H1 (cell line): ENCODE results near the gene ALDH1L2. TPM values are rescaled to one million over a fixed set of nuclear protein-coding genes. Genes with fewer than 3 reads are reported as not detected.

Experiments
- CTCF ChIA-PET: fragments of 300-600 bp; sonication (Branson Sonifier 250); formaldehyde crosslinking; loops from one replicate; lab custom pipeline; 2021; ENCODE audit not compliant: partially characterized antibody; lab: Charles Lee
- POLR2A ChIA-PET: fragments of 300-600 bp; sonication (Branson Sonifier 250); formaldehyde crosslinking; loops from one replicate; lab custom pipeline; 2021; ENCODE audit warnings: inconsistent platforms; ENCODE audit not compliant: partially characterized antibody; lab: Charles Lee
- DNase-seq, 2 experiments: peaks; one replicate each; pipeline versions ENCODE4 v3.0.0 to v3.0.0-alpha.2; 2010 to 2022; ENCODE audit warnings: low spot score in 2 of 2, low read depth in 1 of 2, mixed read lengths in 1 of 2
- FAIRE-seq: peaks from 2 replicates; lab custom pipeline; 2011; peaks lifted over from hg19 to GRCh38; lab: Jason Lieb, UNC
- H2AFZ ChIP-seq: 2 replicates; pipeline ENCODE4 v1.8.1; 2012; ENCODE audit warnings: low read length, inconsistent platforms
- H2AK5ac ChIP-seq: 2 replicates; pipeline ENCODE4 v1.6.1; 2013; ENCODE audit warnings: low read depth, low read length
- H2BK120ac ChIP-seq: replicated peaks from 2 replicates; pipeline ENCODE3; 2013; ENCODE audit warnings: low read depth, low read length, inconsistent platforms
- H2BK12ac ChIP-seq: 2 replicates; pipeline ENCODE4 v1.6.1; 2013; ENCODE audit warnings: low read depth, low read length
- H2BK15ac ChIP-seq: 2 replicates; pipeline ENCODE4 v1.6.1; 2013; ENCODE audit warnings: low read length
- H2BK20ac ChIP-seq: 2 replicates; pipeline ENCODE4 v1.6.1; 2013; ENCODE audit warnings: low read length
- H2BK5ac ChIP-seq: 2 replicates; pipeline ENCODE4 v1.6.1; 2013; ENCODE audit warnings: low read depth, low read length
- H3K14ac ChIP-seq: 2 replicates; pipeline ENCODE4 v1.6.1; 2013; ENCODE audit warnings: inconsistent platforms; ENCODE audit not compliant: insufficient read length
- H3K18ac ChIP-seq: 2 replicates; pipeline ENCODE4 v1.6.1; 2013; ENCODE audit warnings: low read length; ENCODE audit errors: extremely low read depth
- H3K23ac ChIP-seq: 2 replicates; pipeline ENCODE4 v1.6.1; 2013; ENCODE audit warnings: inconsistent platforms; ENCODE audit not compliant: insufficient read length
- H3K23me2 ChIP-seq: 2 replicates; pipeline ENCODE4 v1.6.1; 2013; ENCODE audit warnings: low read depth, low read length
- H3K27ac ChIP-seq: 2 replicates; pipeline ENCODE4 v1.6.1; 2011; ENCODE audit warnings: low read depth, low read length, inconsistent platforms
- H3K27me3 ChIP-seq, 4 experiments: replicated peaks in 1 of 4; 1 replicate in 1 of 4; 2 replicates in 3 of 4; pipeline versions ENCODE4 v1.6.1 to v1.8.1; 2011 to 2013; ENCODE audit warnings: low read length in 3 of 4, mild to moderate bottlenecking in 3 of 4, inconsistent platforms in 2 of 4, mixed read lengths in 2 of 4, moderate library complexity in 1 of 4; ENCODE audit not compliant: control insufficient read depth in 3 of 4, insufficient read depth in 3 of 4; ENCODE audit errors: extremely low read depth in 1 of 4
- H3K36me3 ChIP-seq, 4 experiments: 2 replicates each; pipeline versions ENCODE4 v1.6.1 to v1.8.1; 2011 to 2013; ENCODE audit warnings: mild to moderate bottlenecking in 4 of 4, low read length in 3 of 4, moderate library complexity in 2 of 4, control low read depth in 1 of 4, inconsistent platforms in 1 of 4; ENCODE audit not compliant: insufficient read depth in 4 of 4, control insufficient read depth in 2 of 4
- H3K4ac ChIP-seq: replicated peaks from 2 replicates; pipeline ENCODE3; 2013; ENCODE audit warnings: low read length, low read depth, mixed read lengths, inconsistent platforms; ENCODE audit not compliant: insufficient read length
- H3K4me1 ChIP-seq, 4 experiments: replicated peaks in 1 of 4; 1 replicate in 1 of 4; 2 replicates in 3 of 4; pipeline versions ENCODE4 v1.6.1 to v1.8.1; 2011 to 2013; ENCODE audit warnings: low read length in 3 of 4, inconsistent platforms in 2 of 4, mixed read lengths in 1 of 4; ENCODE audit not compliant: insufficient read depth in 4 of 4, control insufficient read depth in 3 of 4
- H3K4me2 ChIP-seq, 2 experiments: 2 replicates each; pipeline versions ENCODE4 v1.6.1 to v1.8.1; 2011 to 2013; ENCODE audit warnings: low read depth in 2 of 2, low read length in 2 of 2, control low read depth in 1 of 2, inconsistent platforms in 1 of 2, mild to moderate bottlenecking in 1 of 2; ENCODE audit not compliant: insufficient read depth in 1 of 2
- H3K4me3 ChIP-seq, 4 experiments: fragments of 200-600, 300-600 bp in 1 of 4; sonication (generic), shearing (Covaris generic), sonication (Bioruptor Twin) in 1 of 4; 2 replicates each; pipeline versions ENCODE4 v1.5.1 to v1.8.1; 2011 to 2016; ENCODE audit warnings: low read length in 4 of 4, low read depth in 3 of 4, control low read depth in 2 of 4, inconsistent platforms in 2 of 4, mild to moderate bottlenecking in 2 of 4, mixed read lengths in 1 of 4, moderate library complexity in 1 of 4; ENCODE audit not compliant: insufficient read depth in 2 of 4; ENCODE audit errors: extremely low read depth in 1 of 4
- H3K56ac ChIP-seq: replicated peaks from 2 replicates; pipeline ENCODE3; 2013; ENCODE audit warnings: low read depth, mild to moderate bottlenecking, mixed read lengths, low read length, inconsistent platforms; ENCODE audit not compliant: insufficient read length
- H3K79me1 ChIP-seq: 2 replicates; pipeline ENCODE4 v1.6.1; 2013; ENCODE audit warnings: low read depth, low read length, control low read depth
- H3K79me2 ChIP-seq, 2 experiments: 2 replicates each; pipeline versions ENCODE4 v1.6.1 to v1.8.1; 2012 to 2013; ENCODE audit warnings: low read length in 2 of 2, mild to moderate bottlenecking in 2 of 2, inconsistent platforms in 1 of 2; ENCODE audit not compliant: insufficient read depth in 2 of 2, control insufficient read depth in 1 of 2
- H3K9ac ChIP-seq, 4 experiments: replicated peaks in 1 of 4; 1 replicate in 1 of 4; 2 replicates in 3 of 4; pipeline versions ENCODE4 v1.6.1 to v1.8.1; 2011 to 2013; ENCODE audit warnings: low read depth in 3 of 4, low read length in 3 of 4, control low read depth in 2 of 4, mild to moderate bottlenecking in 2 of 4, moderate library complexity in 2 of 4, inconsistent platforms in 1 of 4; ENCODE audit errors: extremely low read depth in 1 of 4
- H3K9me3 ChIP-seq, 2 experiments: 2 replicates each; pipeline versions ENCODE4 v1.6.1 to v1.8.1; 2012 to 2013; ENCODE audit warnings: mild to moderate bottlenecking in 2 of 2, moderate library complexity in 2 of 2, control low read depth in 1 of 2, inconsistent platforms in 1 of 2, low read depth in 1 of 2, low read length in 1 of 2, mixed read lengths in 1 of 2; ENCODE audit not compliant: insufficient read depth in 2 of 2
- H4K20me1 ChIP-seq, 2 experiments: replicated peaks in 1 of 2; 2 replicates each; pipeline versions ENCODE3 to v1.8.1; 2011 to 2013; ENCODE audit warnings: inconsistent platforms in 2 of 2, low read length in 2 of 2, mild to moderate bottlenecking in 1 of 2; ENCODE audit not compliant: insufficient read depth in 2 of 2, control insufficient read depth in 1 of 2
- H4K5ac ChIP-seq: 2 replicates; pipeline ENCODE4 v1.6.1; 2013; ENCODE audit warnings: low read length, low read depth, mixed read lengths, inconsistent platforms; ENCODE audit not compliant: insufficient read length
- H4K8ac ChIP-seq: 2 replicates; pipeline ENCODE4 v1.8.0; 2013; ENCODE audit warnings: mild to moderate bottlenecking, moderate library complexity, low read length, inconsistent platforms; ENCODE audit not compliant: insufficient read depth; ENCODE audit errors: extremely low read depth
- H4K91ac ChIP-seq: replicated peaks from 2 replicates; pipeline ENCODE3; 2013; ENCODE audit warnings: low read length, mixed read lengths, inconsistent platforms; ENCODE audit not compliant: insufficient read length
- KDM4A ChIP-seq: IDR thresholded peaks from one replicate; pipeline ENCODE4 v1.7.1; 2012; ENCODE audit warnings: low read depth, mild to moderate bottlenecking, moderate library complexity, low read length, inconsistent platforms; ENCODE audit not compliant: severe bottlenecking
- MAFK ChIP-seq: IDR thresholded peaks from 2 replicates; pipeline ENCODE4 v1.6.1; 2012; ENCODE audit warnings: low read depth, mild to moderate bottlenecking, improper control_type of control experiment, low read length
- SIN3A ChIP-seq, 2 experiments: IDR thresholded peaks in 1 of 2; conservative IDR thresholded peaks in 1 of 2; 2 replicates each; pipeline ENCODE4 v1.6.1; 2011 to 2012; ENCODE audit warnings: low read length in 2 of 2, improper control_type of control experiment in 1 of 2, low read depth in 1 of 2, mild to moderate bottlenecking in 1 of 2
- SIX5 ChIP-seq: IDR thresholded peaks from 2 replicates; pipeline ENCODE4 v1.6.1; 2011; ENCODE audit warnings: mild to moderate bottlenecking, low read depth, low read length
- SRF ChIP-seq: IDR thresholded peaks from 2 replicates; pipeline ENCODE4 v1.6.1; 2011; ENCODE audit warnings: mild to moderate bottlenecking, low read depth, low read length, moderate library complexity
- WGBS, 2 experiments: shearing (Covaris generic) in 1 of 2; methylation state at CpG; one replicate each; pipeline versions ENCODE4 v1.1.6 to v1.1.7; 2013 to 2015; ENCODE audit warnings: low lambda C conversion rate in 2 of 2, mixed read lengths in 2 of 2, inconsistent platforms in 1 of 2, low coverage in 1 of 2, missing lambda C conversion rate in 1 of 2; ENCODE audit not compliant: insufficient replicate concordance in 2 of 2, insufficient coverage in 1 of 2, insufficient read length in 1 of 2; ENCODE audit errors: extremely low coverage in 1 of 2, missing lambda C conversion rate in 1 of 2; 5-methylcytosine and 5-hydroxymethylcytosine counted together
- polyA plus RNA-seq, 7 experiments: library from polyadenylated mRNA; depleted of rRNA in 3 of 7; stranded (reverse) in 5 of 7; unstranded in 2 of 7; fragments of >200 nt in 5 of 7; fragments of 200-250 nt in 2 of 7; gene quantifications; 1 replicate in 5 of 7; 2 replicates in 1 of 7; 4 replicates in 1 of 7; pipeline versions ENCODE4 v1.2.1 to v1.2.3, GENCODE V29; 2011 to 2013; ENCODE audit warnings: missing spikeins in 2 of 7, mixed read lengths in 2 of 7
- total RNA-seq: library from RNA; stranded (reverse); fragmentation: NEBNext Ultra II Directional; extraction: Animal tissue kit (Norgen Biotek cat#: 25700); gene quantifications from 2 replicates; pipeline ENCODE4 v1.2.1, GENCODE V29; 2021

Gene ALDH1L2
- total and polyA plus RNA-seq, 2 of the 8 experiments (the other 6 are each of a cell fraction or from before 2014, with no cell fraction given) = 3.7 to 7.2 TPM

GRCh38 chr12:105091476-105092206 lies 7.4 kb upstream of the ALDH1L2 start:
- POLR2A ChIA-PET = interaction anchor here (0.6 to 2.9 kb wide), 11 partner anchors 8 to 371 kb away, joined by 3 to 31 read pairs (median 4); partner anchors contain the start of gene WASHC4
- Histone ChIP-seq H3K36me3 (no peaks in the 10 kb centered on the region), H2BK20ac (peak overlapping the region; percentile 94)

More at GRCh38 chr12:105091476-105092206, 7.4 kb upstream of the ALDH1L2 start:
- Histone ChIP-seq H2BK15ac (peak overlapping the region; percentile 11; the same call in 1 of the 2 replicates), H3K79me2 (no peaks in the 10 kb centered on the region), H3K4me3 (peak overlapping the region in 3 of 4 experiments; percentile 11 to 49 (median 14); a peak in 3 of 8 replicates), H2BK12ac (peak overlapping the region; percentile 91), H2BK5ac (peak overlapping the region; percentile 95), H3K23me2 (0 out of 2 replicates have a peak, but pooled peaks cover 3% of the 10 kb centered on the region), H3K18ac (peak overlapping the region; percentile 86), H2BK120ac (peak overlapping the region; percentile 97), H4K5ac (peak overlapping the region; percentile 72), H4K20me1 (no peaks in the 10 kb centered on the region), H3K23ac (no peak overlapping the region), H3K9ac (peak overlapping the region; percentile 3 to 71 (median 23); a peak in 6 of 7 replicates), H2AFZ (no peak overlapping the region), H2AK5ac (peak overlapping the region; percentile 97), H3K4ac (peak overlapping the region; percentile 70), H3K56ac (peak overlapping the region; percentile 3), H3K9me3 (peaks cover 8 to 9% of the 10 kb centered on the region in 2 experiments; a peak in 3 of 4 replicates), H4K8ac (no peak overlapping the region), H3K27me3 (no peaks in the 10 kb centered on the region), H3K14ac (no peak overlapping the region), H3K4me2 (peak overlapping the region; percentile 47 to 52), H3K4me1 (peaks cover 14 to 29% (median 20%) of the 10 kb centered on the region in 4 experiments; a peak in 6 of 7 replicates), H4K91ac (peak overlapping the region; percentile 45), H3K27ac (peak overlapping the region; percentile 89), H3K79me1 (no peaks in the 10 kb centered on the region)
- DNase-seq (no peak), FAIRE-seq (no peak)
- CTCF ChIA-PET = interaction anchor here (0.6 kb wide), 2 partner anchors 97 to 1094 kb away, joined by 3 read pairs; no protein-coding TSS in a partner anchor
- 75% methylated on average over 4 of the region's 4 CpGs; no CpG with 5 or more reads in 1 of the 2 experiments for WGBS, 2 experiments
- no peak for TF ChIP-seq SRF
- TF ChIP-seq MAFK = no peak
- no peak for TF ChIP-seq SIN3A (conservative IDR thresholded peaks at IDR 0.05 in 1 of 2, IDR thresholded peaks at IDR 0.05 in 1 of 2; ENCODE audit: low read depth in 1 of 2, low read length in 2 of 2)
- TF ChIP-seq SIX5 = no peak
- TF ChIP-seq KDM4A = no peak
